GM12891 (cell line): Measurements from ENCODE around the gene CTSH.

Experiments
- PAX5 ChIP-seq: IDR thresholded peaks from 2 replicates; pipeline ENCODE4 v1.6.1; 2011; ENCODE audit warnings: low read length, moderate library complexity, mild to moderate bottlenecking; ENCODE audit not compliant: insufficient read depth, severe bottlenecking
- POLR2A ChIP-seq: IDR thresholded peaks from 2 replicates; pipeline ENCODE4 v1.6.1; 2011; ENCODE audit warnings: low read depth, low read length, control low read depth
- POLR2AphosphoS5 ChIP-seq: IDR thresholded peaks from 2 replicates; pipeline ENCODE4 v1.6.1; 2011; ENCODE audit warnings: low read depth, low read length, control low read depth
- SPI1 ChIP-seq: IDR thresholded peaks from 2 replicates; pipeline ENCODE4 v1.6.1; 2011; ENCODE audit warnings: low read depth, low read length, control low read depth
- TAF1 ChIP-seq: IDR thresholded peaks from 2 replicates; pipeline ENCODE4 v1.6.1; 2011; ENCODE audit warnings: low read depth, low read length, control low read depth

DNA sequence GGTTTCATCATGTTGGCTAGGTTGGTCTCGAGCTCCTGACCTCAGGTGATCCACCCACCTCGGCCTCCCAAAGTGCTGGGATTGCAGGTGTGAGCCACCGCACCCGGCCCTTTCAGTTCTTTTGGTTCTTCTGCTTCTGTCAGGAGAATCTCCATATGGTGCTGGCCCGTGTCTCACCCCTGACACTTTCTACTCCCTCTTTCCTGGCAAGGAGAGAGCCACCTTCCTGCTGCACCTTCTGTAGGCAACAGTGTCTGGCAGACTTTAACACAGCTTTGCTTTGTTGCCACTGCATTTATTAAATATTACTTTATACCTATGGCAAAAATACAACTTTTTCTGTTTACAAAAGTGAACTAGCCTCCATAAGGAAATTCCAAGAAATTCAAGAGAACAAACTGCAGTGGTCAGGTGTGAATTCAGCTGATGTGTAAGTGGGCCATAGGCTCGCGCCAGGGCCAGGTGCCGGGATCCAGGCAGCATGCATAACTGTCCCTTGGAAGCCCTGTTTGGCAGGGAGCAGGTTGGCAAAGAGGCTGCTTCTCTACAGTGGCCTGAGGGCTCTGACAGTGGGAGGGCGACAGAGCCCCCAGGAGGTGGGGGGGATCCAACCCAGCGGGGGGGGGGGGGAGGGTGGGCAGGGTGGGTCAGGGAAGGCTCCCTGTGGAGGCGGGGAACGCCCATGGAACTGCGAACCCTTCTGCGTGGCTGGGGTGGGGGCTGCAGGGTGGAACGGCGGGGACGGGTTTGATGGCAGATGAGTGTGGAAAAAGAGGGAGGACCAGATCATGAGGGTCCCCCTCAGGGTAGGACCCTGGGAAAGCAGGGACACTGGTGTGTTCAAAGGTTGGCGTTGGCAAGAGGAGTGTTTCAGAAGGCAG, 21.1 kb downstream of the CTSH start:
- no peak for TF ChIP-seq TAF1
- no peak for TF ChIP-seq POLR2A
- no peak for TF ChIP-seq POLR2AphosphoS5
- TF ChIP-seq SPI1 = no peak
- TF ChIP-seq PAX5 = no peak
